ENCODE measurements around the gene FLYWCH2.

GRCh38 chr16:2841606-2842339 lies 41.2 kb upstream of the FLYWCH2 start:
- TF ChIP-seq, protein P1, sequence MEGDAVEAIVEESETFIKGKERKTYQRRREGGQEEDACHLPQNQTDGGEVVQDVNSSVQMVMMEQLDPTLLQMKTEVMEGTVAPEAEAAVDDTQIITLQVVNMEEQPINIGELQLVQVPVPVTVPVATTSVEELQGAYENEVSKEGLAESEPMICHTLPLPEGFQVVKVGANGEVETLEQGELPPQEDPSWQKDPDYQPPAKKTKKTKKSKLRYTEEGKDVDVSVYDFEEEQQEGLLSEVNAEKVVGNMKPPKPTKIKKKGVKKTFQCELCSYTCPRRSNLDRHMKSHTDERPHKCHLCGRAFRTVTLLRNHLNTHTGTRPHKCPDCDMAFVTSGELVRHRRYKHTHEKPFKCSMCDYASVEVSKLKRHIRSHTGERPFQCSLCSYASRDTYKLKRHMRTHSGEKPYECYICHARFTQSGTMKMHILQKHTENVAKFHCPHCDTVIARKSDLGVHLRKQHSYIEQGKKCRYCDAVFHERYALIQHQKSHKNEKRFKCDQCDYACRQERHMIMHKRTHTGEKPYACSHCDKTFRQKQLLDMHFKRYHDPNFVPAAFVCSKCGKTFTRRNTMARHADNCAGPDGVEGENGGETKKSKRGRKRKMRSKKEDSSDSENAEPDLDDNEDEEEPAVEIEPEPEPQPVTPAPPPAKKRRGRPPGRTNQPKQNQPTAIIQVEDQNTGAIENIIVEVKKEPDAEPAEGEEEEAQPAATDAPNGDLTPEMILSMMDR (IDR thresholded peaks at IDR 0.05) = no peak
- TF ChIP-seq REST (IDR thresholded peaks at IDR 0.05) = no peak

Data from A549 (cell line).